A549 (cell line): Measurements from ENCODE around the gene CAMTA1. TPM values are rescaled to one million over a fixed set of nuclear protein-coding genes. Genes with fewer than 3 reads are reported as not detected.

Source experiments
- ATAC-seq, 2 experiments: fragments of 200-7000 bp in 1 of 2; fragments of >200 bp in 1 of 2; cut with Nextera tagmentation in 1 of 2; cut with Tn5 transposase in 1 of 2; 3 replicates each; pipeline versions ENCODE4 v1.8.0 to v1.9.1; 2018 to 2020; ENCODE audit warnings: mild to moderate bottlenecking in 1 of 2, moderate library complexity in 1 of 2
- CTCF ChIA-PET: fragments of 300-600 bp; sonication (Branson Sonifier 250); formaldehyde crosslinking; extraction: SDS; loops from one replicate; lab custom pipeline; 2021; ENCODE audit warnings: antibody characterized with exemption, inconsistent platforms; lab: Yijun Ruan, JAX
- POLR2A ChIA-PET: fragments of 350-600 bp; formaldehyde crosslinking; extraction: SDS; loops from one replicate; lab custom pipeline; 2021; ENCODE audit warnings: antibody characterized with exemption, inconsistent platforms; lab: Yijun Ruan, JAX
- DNase-seq, 2 experiments: peaks; one replicate each; pipeline versions ENCODE4 v3.0.0 to v3.0.0-alpha.2; 2011 to 2016; ENCODE audit warnings: low read depth in 1 of 2, low spot score in 1 of 2
- FAIRE-seq: peaks from 2 replicates; lab custom pipeline; 2011; peaks lifted over from hg19 to GRCh38; lab: Jason Lieb, UNC
- H3K27ac ChIP-seq, 2 experiments: fragments of >200 bp; sonication (Bioruptor Twin); formaldehyde crosslinking; 3 replicates each; pipeline ENCODE4 v1.5.1; 2016 to 2017
- H3K4me1 ChIP-seq: fragments of >200 bp; sonication (Bioruptor Twin); formaldehyde crosslinking; 3 replicates; pipeline ENCODE4 v1.6.1; 2016
- H3K4me2 ChIP-seq: fragments of >200 bp; sonication (Bioruptor Twin); formaldehyde crosslinking; 3 replicates; pipeline ENCODE4 v1.6.1; 2016
- H3K4me3 ChIP-seq: fragments of >200 bp; sonication (Bioruptor Twin); formaldehyde crosslinking; 3 replicates; pipeline ENCODE4 v1.5.1; 2016
- H3K9me3 ChIP-seq: fragments of >200 bp; sonication (Bioruptor Twin); formaldehyde crosslinking; 3 replicates; pipeline ENCODE4 v1.6.1; 2016
- CBX2 ChIP-seq: fragments of 200-600 bp; sonication (generic); IDR thresholded peaks from 2 replicates; pipeline ENCODE4 v1.6.1; 2016; ENCODE audit warnings: low read depth, mild to moderate bottlenecking, borderline replicate concordance
- EP300 ChIP-seq, 2 experiments: fragments of >200 bp; sonication (Bioruptor Twin); formaldehyde crosslinking; IDR thresholded peaks; 2 replicates in 1 of 2; 3 replicates in 1 of 2; pipeline ENCODE4 v1.6.1; 2016 to 2017
- ESRRA ChIP-seq: fragments of 150-350 bp; IDR thresholded peaks from 2 replicates; pipeline ENCODE4 v1.6.1; 2014; ENCODE audit warnings: mild to moderate bottlenecking, low read length, borderline replicate concordance
- FOSB ChIP-seq: fragments of 250-450 bp; sonication (Bioruptor Pico); IDR thresholded peaks from 2 replicates; pipeline ENCODE4 v1.5.0; 2020; ENCODE audit warnings: mild to moderate bottlenecking, moderate library complexity
- FOXS1 ChIP-seq: fragments of 250-450 bp; sonication (Bioruptor Pico); IDR thresholded peaks from 2 replicates; pipeline ENCODE4 v1.5.0; 2020; ENCODE audit warnings: mild to moderate bottlenecking, moderate library complexity
- GATA3 ChIP-seq: IDR thresholded peaks from 2 replicates; pipeline ENCODE4 v1.6.1; 2012; ENCODE audit warnings: borderline replicate concordance
- HDAC2 ChIP-seq: fragments of 200-600 bp; sonication (generic); IDR thresholded peaks from 2 replicates; pipeline ENCODE4 v1.6.1; 2016
- HEYL ChIP-seq: fragments of 250-450 bp; sonication (Bioruptor Pico); IDR thresholded peaks from 2 replicates; pipeline ENCODE4 v1.8.0; 2021; ENCODE audit warnings: mild to moderate bottlenecking, moderate library complexity
- HMGXB4 ChIP-seq: fragments of 250-450 bp; sonication (Bioruptor Pico); IDR thresholded peaks from 2 replicates; pipeline ENCODE4 v1.5.0; 2021; ENCODE audit warnings: mild to moderate bottlenecking, moderate library complexity, borderline replicate concordance
- HOXA7 ChIP-seq: fragments of 250-450 bp; sonication (Bioruptor Pico); IDR thresholded peaks from 2 replicates; pipeline ENCODE4 v1.5.0; 2020; ENCODE audit warnings: mild to moderate bottlenecking, moderate library complexity
- HOXB13 ChIP-seq: fragments of 250-450 bp; sonication (Bioruptor Pico); IDR thresholded peaks from 2 replicates; pipeline ENCODE4 v1.5.0; 2020; ENCODE audit warnings: low read depth, mild to moderate bottlenecking, moderate library complexity
- HOXB5 ChIP-seq: fragments of 250-450 bp; sonication (Bioruptor Pico); IDR thresholded peaks from 2 replicates; pipeline ENCODE4 v1.5.0; 2020; ENCODE audit warnings: mild to moderate bottlenecking, moderate library complexity
- MAZ ChIP-seq: fragments of 150-350 bp; IDR thresholded peaks from 2 replicates; pipeline ENCODE4 v1.6.1; 2014; ENCODE audit warnings: antibody characterized with exemption, low read depth, low read length, borderline replicate concordance
- MYC ChIP-seq: IDR thresholded peaks from 2 replicates; pipeline ENCODE4 v1.6.1; 2012; ENCODE audit warnings: mild to moderate bottlenecking, inconsistent platforms, low read length, improper control_type of control experiment, borderline replicate concordance
- NFE2L2 ChIP-seq: fragments of 150-350 bp; conservative IDR thresholded peaks from 2 replicates; pipeline ENCODE4 v1.6.1; 2014; ENCODE audit warnings: low read length
- NPAS2 ChIP-seq: fragments of 250-450 bp; sonication (Bioruptor Pico); IDR thresholded peaks from 2 replicates; pipeline ENCODE4 v1.8.0; 2022; ENCODE audit warnings: mild to moderate bottlenecking, moderate library complexity, borderline replicate concordance
- NR3C1 ChIP-seq: fragments of >200 bp; sonication (Bioruptor Twin); formaldehyde crosslinking; IDR thresholded peaks from 3 replicates; pipeline ENCODE4 v1.6.1; 2017
- POLR2A ChIP-seq: IDR thresholded peaks from 2 replicates; pipeline ENCODE4 v1.6.1; 2012; ENCODE audit warnings: mild to moderate bottlenecking, low read length
- RAD21 ChIP-seq, 2 experiments: fragments of >200 bp in 1 of 2; sonication (Bioruptor Twin) in 1 of 2; formaldehyde crosslinking in 1 of 2; IDR thresholded peaks in 1 of 2; conservative IDR thresholded peaks in 1 of 2; 2 replicates in 1 of 2; 3 replicates in 1 of 2; pipeline ENCODE4 v1.6.1; 2012 to 2018; ENCODE audit warnings: inconsistent platforms in 1 of 2
- RARB ChIP-seq: fragments of 250-450 bp; sonication (Bioruptor Pico); IDR thresholded peaks from 2 replicates; pipeline ENCODE4 v1.8.0; 2021; ENCODE audit warnings: mild to moderate bottlenecking, moderate library complexity
- RCOR1 ChIP-seq: fragments of 150-350 bp; IDR thresholded peaks from 2 replicates; pipeline ENCODE4 v1.6.1; 2014; ENCODE audit warnings: antibody characterized with exemption, low read length, low read depth
- SREBF2 ChIP-seq: fragments of 450-650 bp; IDR thresholded peaks from 2 replicates; pipeline ENCODE4 v1.6.1; 2014; ENCODE audit warnings: mild to moderate bottlenecking, moderate library complexity
- ZNF302 ChIP-seq: fragments of 250-450 bp; sonication (Bioruptor Pico); IDR thresholded peaks from 2 replicates; pipeline ENCODE4 v1.9.0; 2021; ENCODE audit warnings: inconsistent platforms, mild to moderate bottlenecking, moderate library complexity
- ZSCAN20 ChIP-seq: fragments of 250-450 bp; sonication (Bioruptor Pico); IDR thresholded peaks from 2 replicates; pipeline ENCODE4 v1.8.0; 2022; ENCODE audit warnings: mild to moderate bottlenecking, moderate library complexity
- WGBS: methylation state at CpG from one replicate; pipeline ENCODE4 v1.1.6; 2017; ENCODE audit errors: missing lambda C conversion rate; 5-methylcytosine and 5-hydroxymethylcytosine counted together
- polyA plus RNA-seq, 4 experiments: library from polyadenylated mRNA; depleted of rRNA in 3 of 4; stranded (reverse); fragments of >200 nt; fragmentation: RNase III in 1 of 4; extraction: RNeasy Plus Mini Kit Qiagen cat#74134 plus additional on column Dnase treatment in 1 of 4; gene quantifications; 2 replicates in 3 of 4; 3 replicates in 1 of 4; pipeline ENCODE4 v1.2.3, GENCODE V29; 2011 to 2017
- TF ChIP-seq, protein P1 (sequence below): fragments of >200 bp; sonication (Bioruptor Twin); formaldehyde crosslinking; IDR thresholded peaks from 3 replicates; pipeline ENCODE4 v1.6.1; 2016
- TF ChIP-seq, protein P2 (sequence below): fragments of 450-650 bp; IDR thresholded peaks from 2 replicates; pipeline ENCODE4 v1.6.1; 2014; ENCODE audit warnings: antibody characterized with exemption
- TF ChIP-seq, protein P3 (sequence below): fragments of 250-450 bp; sonication (Bioruptor Pico); IDR thresholded peaks from 2 replicates; pipeline ENCODE4 v1.5.0; 2020; ENCODE audit warnings: low read depth, mild to moderate bottlenecking, moderate library complexity

Gene CAMTA1
- polyA plus RNA-seq, 2 of the 4 experiments (the other 2 are of a cell fraction) = 58.8 to 75.0 TPM

DNA sequence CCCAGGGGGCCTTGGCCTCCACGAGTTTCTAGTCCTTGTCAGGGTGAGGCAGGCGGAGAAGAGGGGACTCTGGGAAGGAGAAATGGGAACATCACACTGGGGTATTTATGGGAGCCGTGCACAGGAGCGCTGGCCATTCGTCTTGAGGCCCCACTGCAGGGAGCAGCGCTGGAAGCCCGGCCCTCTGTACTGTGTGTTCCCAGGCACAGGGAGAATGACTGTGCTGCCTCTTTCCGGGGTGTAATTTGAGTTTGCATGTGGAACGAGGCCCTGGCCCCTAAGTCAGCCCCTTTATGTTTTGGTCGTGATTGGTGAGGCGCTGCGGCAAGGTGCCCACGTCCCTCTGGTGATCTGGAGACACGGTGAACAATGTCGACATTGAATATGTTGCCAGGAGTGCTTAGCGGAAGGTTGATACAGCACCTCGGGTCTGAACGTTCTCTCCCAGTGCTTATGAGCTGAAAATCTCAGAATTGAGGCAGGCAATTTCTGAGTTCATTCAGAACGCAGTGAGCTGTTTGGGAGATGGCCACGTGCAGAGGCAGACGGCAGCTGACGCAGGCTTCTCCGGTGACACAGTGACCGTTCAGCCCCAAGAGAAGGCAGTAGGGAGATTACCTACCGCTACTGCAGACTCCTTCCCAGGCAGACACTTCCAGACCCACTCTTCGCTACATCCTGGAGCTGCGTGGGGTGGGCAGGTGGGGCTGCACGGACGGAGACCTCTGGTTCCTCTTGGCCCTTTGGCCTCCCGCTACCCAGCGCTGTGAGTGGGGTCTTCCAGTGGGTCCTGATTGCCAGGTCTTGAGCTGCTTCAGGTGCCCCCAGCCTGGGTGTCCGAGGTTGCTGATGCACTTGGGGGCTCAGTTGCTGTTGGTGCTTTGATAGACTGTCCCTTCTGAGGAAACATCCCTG, 265.8 kb downstream of the CAMTA1 start:
- TF ChIP-seq HEYL (no peak), ZSCAN20 (CRISPR knock-in tag) (no peak), ZNF302 (no peak), NPAS2 (CRISPR knock-in tag) (no peak), HOXA7 (CRISPR knock-in tag) (no peak), EP300 (IDR thresholded peaks at IDR 0.05) (no peak), HMGXB4 (CRISPR knock-in tag) (no peak), FOXS1 (CRISPR knock-in tag) (no peak), RARB (CRISPR knock-in tag) (no peak), FOSB (no peak), ESRRA (no peak)
- TF ChIP-seq, protein P1, sequence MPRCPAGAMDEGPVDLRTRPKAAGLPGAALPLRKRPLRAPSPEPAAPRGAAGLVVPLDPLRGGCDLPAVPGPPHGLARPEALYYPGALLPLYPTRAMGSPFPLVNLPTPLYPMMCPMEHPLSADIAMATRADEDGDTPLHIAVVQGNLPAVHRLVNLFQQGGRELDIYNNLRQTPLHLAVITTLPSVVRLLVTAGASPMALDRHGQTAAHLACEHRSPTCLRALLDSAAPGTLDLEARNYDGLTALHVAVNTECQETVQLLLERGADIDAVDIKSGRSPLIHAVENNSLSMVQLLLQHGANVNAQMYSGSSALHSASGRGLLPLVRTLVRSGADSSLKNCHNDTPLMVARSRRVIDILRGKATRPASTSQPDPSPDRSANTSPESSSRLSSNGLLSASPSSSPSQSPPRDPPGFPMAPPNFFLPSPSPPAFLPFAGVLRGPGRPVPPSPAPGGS = no peak
- TF ChIP-seq, protein P2, sequence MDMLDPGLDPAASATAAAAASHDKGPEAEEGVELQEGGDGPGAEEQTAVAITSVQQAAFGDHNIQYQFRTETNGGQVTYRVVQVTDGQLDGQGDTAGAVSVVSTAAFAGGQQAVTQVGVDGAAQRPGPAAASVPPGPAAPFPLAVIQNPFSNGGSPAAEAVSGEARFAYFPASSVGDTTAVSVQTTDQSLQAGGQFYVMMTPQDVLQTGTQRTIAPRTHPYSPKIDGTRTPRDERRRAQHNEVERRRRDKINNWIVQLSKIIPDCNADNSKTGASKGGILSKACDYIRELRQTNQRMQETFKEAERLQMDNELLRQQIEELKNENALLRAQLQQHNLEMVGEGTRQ = no peak
- ChIA-PET POLR2A (no interaction called here), CTCF (interaction anchor here (0.9 to 3.6 kb wide), 2 partner anchors 9 to 47 kb away, joined by 3 to 17 read pairs; no protein-coding TSS in a partner anchor)
- Histone ChIP-seq H3K9me3 (no peaks in the 10 kb centered on the region), H3K4me3 (no peak overlapping the region), H3K27ac (no peak overlapping the region), H3K4me2 (no peak overlapping the region), H3K4me1 (peaks cover 4% of the 10 kb centered on the region; the same call in 1 of the 3 replicates)
- WGBS = 81% methylated on average over 22 of the region's 32 CpGs
- FAIRE-seq (no peak), DNase-seq (no peak), ATAC-seq (no peak)

DNA sequence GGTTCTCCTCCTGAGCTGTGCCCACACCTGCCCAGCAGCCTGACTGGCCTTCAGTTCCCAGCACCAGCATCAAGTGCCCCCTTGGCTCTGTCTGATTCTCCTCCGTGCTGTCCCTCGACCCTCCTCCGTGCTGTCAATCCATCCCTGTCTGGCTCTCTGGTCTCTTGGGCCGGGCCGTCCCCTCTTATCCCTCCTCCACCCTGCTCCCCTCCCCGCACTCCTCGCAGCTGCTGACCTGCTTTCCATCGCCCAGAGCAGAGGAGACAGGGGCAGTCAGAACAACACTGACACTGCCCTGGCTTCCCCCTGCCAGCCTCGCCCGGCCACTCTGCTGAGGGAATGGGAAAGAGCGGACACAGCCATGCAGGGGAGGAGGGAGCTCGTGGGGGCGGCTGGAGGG, 267.4 kb downstream of the CAMTA1 start:
- FAIRE-seq (no peak), ATAC-seq (no peak)
- POLR2A ChIA-PET = no interaction called here

More for the DNA sequence above, 267.4 kb downstream of the CAMTA1 start:
- Histone ChIP-seq H3K9me3 (no peaks in the 10 kb centered on the region), H3K4me1 (peaks cover 4% of the 10 kb centered on the region; the same call in 1 of the 3 replicates), H3K4me3 (no peak overlapping the region), H3K4me2 (no peak overlapping the region)
- CTCF ChIA-PET = interaction anchor here (3.6 kb wide), 1 partner anchor 11 kb away, joined by 17 read pairs; no protein-coding TSS in a partner anchor
- TF ChIP-seq HOXB13 (CRISPR knock-in tag) (no peak), CBX2 (no peak), ESRRA (no peak), SREBF2 (no peak), MYC (no peak), POLR2A (no peak), RAD21 (conservative IDR thresholded peaks at IDR 0.05 in 1 of 2, IDR thresholded peaks at IDR 0.05 in 1 of 2) (no peak), NFE2L2 (no peak), GATA3 (no peak), MAZ (no peak), HDAC2 (no peak), NR3C1 (no peak), ZSCAN20 (CRISPR knock-in tag) (no peak), RCOR1 (no peak), FOXS1 (CRISPR knock-in tag) (no peak), HOXB5 (CRISPR knock-in tag) (no peak)
- TF ChIP-seq, protein P1 = no peak
- TF ChIP-seq, protein P3, sequence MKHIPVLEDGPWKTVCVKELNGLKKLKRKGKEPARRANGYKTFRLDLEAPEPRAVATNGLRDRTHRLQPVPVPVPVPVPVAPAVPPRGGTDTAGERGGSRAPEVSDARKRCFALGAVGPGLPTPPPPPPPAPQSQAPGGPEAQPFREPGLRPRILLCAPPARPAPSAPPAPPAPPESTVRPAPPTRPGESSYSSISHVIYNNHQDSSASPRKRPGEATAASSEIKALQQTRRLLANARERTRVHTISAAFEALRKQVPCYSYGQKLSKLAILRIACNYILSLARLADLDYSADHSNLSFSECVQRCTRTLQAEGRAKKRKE (CRISPR knock-in tag) = no peak
- TF ChIP-seq, all 56 proteins: peak for 0
- WGBS = 90% methylated on average over 10 of the region's 13 CpGs
- no peak for DNase-seq
- H3K27ac ChIP-seq = no peak overlapping the region
